Epidermal melanocyte (primary cell): ENCODE data around the gene HIRIP3.
A peak's percentile ranks its signal among the peaks of the same experiment; 100 is the strongest.
"Not testable (repeated sequence)": the region's sequence is repeated elsewhere in the genome, so short reads cannot be mapped to it uniquely, and the experiment has no call there.

ENCODE experiments used
- DNase-seq: peaks from one replicate; pipeline ENCODE4 v3.0.0; 2011; ENCODE audit warnings: low spot score; ENCODE audit not compliant: insufficient read length

The HIRIP3 gene, protein sequence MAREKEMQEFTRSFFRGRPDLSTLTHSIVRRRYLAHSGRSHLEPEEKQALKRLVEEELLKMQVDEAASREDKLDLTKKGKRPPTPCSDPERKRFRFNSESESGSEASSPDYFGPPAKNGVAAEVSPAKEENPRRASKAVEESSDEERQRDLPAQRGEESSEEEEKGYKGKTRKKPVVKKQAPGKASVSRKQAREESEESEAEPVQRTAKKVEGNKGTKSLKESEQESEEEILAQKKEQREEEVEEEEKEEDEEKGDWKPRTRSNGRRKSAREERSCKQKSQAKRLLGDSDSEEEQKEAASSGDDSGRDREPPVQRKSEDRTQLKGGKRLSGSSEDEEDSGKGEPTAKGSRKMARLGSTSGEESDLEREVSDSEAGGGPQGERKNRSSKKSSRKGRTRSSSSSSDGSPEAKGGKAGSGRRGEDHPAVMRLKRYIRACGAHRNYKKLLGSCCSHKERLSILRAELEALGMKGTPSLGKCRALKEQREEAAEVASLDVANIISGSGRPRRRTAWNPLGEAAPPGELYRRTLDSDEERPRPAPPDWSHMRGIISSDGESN

DNA sequence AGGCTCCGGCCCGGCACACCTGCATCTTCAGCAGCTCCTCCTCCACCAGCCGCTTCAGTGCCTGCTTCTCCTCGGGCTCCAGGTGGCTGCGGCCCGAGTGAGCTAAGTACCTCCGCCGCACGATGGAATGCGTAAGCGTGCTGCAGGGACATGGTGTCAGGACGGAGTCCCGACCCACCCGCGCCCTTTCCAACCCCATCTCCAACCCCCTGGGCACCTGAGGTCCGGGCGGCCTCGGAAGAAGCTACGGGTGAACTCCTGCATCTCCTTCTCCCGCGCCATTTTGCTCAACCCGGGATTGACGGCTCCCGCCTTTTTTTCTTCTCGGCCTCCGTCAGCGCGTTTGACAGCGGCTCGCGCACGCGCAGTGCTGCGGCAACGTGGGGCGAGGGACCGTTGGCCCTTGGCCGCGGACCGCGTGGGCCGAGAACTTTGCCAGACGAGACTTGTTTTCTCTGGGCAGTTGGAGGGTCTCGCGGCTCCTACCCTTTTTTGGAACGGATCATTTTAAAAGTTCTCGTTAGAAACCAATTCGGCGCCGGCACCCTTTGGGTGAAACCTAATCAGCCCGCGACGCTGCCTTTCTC lies at the start of gene HIRIP3:
TSS of gene HIRIP3 (minus strand) at position 294 of the 587 bp plus-strand sequence. CDS start at position 282, 12 bp downstream.
- DNase-seq: peak; percentile 94

DNA sequence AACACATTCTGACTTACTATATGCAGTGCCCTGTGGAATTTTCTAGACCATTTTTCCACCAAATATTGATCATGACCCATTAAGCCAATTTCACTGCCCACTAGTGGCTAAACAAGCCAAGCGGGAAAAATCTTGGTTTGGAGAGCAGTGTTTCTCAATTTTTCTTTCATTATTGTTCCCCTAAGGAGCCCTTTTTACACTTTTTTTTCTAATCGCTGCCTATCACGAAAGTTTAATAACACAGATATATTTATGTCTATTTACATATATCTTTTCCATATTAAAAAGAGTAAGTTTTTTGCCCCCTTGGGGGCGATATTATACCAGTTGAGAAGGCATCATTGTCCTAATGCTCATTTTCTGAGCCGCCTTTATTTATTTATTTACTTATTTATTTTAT lies 46.4 kb upstream of the HIRIP3 start:
- DNase-seq: no peak

DNA sequence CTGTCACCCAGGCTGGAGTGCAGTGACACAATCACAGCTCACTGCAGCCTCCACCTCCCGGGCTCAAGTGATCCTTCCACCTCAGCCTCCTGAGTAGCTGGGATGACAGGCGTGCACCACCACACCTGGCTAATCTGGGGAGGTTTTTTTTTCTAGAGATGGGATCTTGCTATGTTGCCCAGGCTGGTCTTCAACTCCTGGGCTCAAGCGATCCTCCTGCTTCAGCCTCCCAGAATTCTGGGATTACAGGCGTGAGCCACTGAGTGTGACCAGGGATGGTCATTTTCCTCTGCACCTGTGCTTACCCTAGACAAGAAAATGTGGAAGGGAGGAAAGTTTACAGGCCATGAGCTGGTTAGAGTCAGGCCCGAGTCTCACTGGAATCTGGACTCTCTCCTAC lies 45.3 kb upstream of the HIRIP3 start:
- not testable (repeated sequence) for DNase-seq

DNA sequence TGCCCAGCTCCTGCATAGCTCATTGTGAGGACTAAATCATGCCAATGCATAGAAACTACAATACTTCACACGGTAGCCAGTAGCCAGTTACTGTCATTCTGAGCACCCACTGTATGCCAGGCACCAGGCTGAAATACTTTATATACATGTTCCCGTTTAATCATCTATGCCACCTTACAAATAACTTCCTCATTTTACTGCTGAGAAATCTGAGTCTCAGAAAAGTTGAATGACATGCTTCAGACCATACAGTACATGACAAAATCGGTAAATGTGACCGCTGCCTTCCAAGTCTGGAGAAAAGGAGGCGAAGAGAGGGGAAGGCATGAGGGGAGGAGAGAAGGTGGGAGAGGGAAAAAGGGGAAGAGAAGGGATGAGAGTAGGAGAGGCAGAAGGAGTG lies 44.8 kb upstream of the HIRIP3 start:
- DNase-seq: no peak

DNA sequence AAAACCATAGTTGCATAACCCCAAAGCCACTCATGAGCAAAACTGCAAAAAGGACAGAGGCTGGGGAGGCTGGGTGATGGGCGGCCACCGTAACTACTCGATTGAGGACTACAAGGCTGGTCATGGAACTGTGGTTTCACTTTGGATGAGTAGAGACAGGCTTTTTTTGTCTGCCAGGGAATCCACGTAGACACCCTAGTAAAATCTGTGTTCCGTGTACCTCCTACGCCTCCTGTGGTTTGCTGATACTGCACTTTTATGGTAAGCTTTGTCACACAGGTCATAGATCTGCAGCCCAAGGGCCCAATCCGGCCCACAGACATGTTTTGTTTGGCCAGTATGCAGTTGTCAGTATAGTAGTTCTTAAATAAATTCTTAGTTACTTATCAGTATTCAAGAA lies 37.9 kb upstream of the HIRIP3 start:
- no peak for DNase-seq

DNA sequence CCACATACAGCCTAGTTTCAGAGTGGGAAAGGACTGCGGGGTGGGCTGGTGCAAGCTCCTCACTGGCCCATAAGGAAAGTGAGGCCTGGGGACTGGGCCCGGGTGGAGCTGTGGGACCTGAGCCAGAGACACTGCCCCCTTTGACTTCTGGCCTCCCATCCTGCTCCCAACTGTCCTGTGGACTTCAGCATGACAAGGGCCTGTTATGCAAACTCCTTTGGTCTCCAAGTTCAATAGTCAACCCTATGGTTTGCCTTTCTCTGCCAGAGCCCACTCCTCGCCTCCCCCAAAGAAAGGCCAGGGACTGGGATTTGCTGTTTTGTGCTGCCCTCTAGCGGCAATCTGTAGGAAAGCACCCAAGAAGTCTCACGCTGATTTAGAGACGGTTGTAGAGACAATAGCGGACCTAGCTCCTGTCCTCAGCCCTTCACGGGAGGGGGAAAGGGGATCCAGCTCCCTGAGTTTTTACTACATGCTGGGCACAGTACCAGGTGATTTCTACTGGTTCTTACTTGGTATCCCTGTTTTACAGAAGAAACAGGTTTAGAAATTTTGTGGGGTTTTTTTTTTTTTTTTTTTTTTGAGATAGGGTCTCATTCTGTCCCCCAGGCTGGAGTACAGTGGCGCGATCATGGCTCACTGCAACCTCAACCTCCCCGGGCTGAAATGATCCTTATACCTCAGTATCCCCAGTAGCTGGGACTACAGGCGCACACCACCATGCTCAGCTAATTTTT lies 36.8 kb upstream of the HIRIP3 start:
- peak; percentile 72 for DNase-seq

DNA sequence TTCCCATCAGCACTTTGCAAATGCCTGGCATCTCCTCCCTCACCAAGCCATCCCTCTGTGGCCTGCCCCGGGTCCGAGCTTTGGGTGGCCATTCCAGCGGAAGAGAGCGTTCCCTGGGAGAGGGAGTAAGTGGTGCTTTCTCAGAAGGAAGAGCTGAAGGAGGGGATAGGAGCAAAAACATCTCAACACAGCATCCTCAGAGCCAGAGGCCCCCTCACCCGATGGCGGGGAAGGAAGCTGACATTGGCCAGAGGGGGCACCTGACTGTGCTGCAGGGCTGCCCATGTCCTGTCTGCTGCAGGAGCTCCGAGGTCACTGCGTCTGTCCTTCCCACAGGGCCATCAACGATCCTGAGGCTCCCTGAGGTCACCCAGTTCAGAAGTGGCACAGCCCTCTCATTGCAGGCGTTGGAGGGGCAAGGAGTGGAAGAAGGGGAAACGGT lies 36.1 kb upstream of the HIRIP3 start:
- DNase-seq: no peak

DNA sequence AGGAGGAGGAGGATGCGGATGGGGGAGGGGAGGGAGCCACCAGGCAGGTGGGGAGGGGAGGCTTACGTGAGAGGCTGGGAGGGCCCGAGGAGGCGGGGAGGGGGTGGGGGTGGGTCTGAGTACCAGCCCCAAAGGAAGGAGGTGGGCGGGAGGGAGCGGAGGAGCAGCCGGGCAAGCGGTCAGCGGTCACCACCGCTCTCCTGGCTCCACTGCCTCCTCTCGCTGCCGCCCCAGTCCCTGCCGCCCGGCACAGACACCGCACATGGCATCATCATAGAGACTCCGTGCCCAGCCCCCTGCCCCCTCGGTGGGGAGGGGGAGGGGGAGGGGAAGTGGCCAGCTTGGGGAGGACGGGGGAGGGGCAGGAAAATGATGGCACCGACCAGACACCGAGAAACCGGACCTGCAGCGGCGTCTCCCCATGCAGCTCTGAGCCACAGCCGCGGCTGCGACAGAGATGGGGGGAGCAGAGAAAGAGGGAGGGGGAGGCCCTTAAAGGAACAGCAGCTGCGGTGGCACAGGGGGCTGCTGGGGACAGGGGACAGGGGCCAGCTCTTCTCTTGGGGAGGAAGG lies 35.5 kb upstream of the HIRIP3 start, which contains the start of gene TLCD3B:
TSS of gene TLCD3B (minus strand) at position 431 of the 573 bp plus-strand sequence. CDS start 744 bp downstream, outside the sequence.
- DNase-seq: no peak

DNA sequence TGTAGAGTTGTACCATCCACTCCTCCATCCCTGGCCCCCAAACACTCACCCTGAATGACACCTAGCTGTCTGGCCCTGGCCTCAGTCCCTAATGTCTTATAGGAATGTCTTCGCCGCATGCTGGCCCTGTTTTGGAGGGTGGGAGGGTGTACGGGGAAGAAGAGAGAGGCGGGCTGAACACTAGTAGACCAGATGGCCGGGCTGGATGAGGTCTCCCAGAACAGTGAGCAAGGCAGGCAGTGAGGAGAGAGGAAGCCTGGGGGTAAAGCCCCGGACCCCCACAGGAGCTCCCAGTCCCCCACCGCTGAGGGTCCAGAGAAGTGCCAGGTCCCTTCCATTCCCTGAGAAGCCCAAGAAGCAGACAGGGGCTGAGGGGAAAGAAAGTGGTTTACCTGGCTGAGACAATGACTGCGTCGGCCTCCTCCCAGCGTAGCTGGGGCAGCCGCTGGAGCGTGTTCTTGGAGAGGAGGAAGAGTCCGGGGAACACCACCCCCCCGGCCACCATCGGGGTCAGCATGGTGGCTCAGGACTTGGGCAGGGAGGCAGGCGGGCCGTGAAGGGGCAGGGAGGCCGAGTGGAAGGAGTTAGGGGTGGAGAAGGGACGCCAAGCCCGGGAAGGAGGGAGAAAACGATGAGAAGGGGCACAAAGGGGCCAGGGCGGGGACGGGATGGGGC lies 34.7 kb upstream of the HIRIP3 start:
- no peak for DNase-seq

DNA sequence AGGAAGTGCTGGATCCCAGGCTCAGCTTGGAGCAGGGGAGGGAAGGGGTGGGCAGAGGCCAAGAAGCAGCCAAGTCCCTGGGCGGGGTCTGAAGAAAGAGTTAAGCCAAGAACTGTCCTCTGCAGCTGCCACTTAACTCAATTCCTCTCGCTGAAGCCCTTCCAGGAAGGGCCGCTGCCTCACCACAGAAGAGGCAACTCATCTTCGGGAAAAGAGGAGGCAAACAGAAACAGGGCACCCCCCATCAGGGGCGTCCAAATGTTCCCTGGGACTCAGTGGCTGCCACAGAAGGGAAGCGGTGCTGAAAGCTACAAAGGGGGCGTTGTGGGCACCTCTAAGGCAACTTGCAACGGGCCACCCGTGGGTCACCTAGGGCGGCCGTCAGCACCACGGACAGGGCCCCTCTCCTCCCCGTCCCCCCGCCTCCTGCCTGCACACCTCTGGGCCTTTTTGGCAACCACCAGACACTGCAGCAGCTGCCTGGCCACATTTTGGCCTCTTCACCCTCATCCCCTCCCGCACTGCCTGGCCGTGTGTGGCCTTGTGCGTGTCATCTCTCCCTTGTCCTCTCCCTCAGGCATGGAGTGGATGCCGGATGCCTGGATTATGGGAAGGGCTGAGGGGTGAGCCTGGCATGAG lies 33.1 kb upstream of the HIRIP3 start:
- DNase-seq: no peak

DNA sequence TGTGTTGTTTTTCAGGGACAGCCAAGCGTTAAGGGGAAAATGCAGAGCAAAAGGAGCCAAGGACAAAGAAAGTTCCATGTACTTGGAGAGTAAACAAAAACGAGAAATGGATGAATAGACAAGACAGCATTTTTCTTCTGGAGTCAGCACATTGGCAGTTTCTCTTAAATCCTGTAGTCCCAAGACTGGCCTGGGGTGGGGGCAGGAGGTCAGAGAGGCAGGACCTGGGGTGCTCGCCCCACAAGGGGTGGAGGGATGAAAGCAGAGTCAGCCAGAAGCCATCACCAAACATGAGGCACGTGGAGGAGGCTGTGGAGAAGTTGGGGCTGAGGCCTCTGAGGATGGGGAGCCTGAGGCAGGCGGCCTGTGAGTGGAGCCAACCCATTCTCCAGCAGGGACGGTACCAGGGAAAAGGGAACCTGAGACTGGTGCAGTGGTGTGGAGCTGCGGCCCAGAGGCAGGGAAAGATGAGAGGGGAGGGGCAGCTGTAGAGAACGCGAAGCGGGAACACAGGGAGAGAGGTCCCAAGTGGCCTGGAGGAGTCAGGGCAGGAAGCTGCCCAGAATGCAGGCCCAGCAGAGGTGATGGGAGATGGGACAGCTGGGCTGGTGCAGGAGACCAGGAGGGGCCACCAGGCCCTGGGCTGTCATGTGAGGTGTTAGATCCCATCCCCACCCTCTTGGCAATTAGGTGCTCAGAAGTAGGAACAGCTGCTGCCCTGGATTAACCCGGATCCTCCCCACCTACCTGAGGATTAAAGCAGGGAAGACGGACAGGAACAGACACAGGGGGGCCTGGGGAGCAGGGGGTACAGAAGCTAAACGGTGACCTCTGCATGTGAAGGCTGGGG lies 32.4 kb upstream of the HIRIP3 start:
- no peak for DNase-seq

DNA sequence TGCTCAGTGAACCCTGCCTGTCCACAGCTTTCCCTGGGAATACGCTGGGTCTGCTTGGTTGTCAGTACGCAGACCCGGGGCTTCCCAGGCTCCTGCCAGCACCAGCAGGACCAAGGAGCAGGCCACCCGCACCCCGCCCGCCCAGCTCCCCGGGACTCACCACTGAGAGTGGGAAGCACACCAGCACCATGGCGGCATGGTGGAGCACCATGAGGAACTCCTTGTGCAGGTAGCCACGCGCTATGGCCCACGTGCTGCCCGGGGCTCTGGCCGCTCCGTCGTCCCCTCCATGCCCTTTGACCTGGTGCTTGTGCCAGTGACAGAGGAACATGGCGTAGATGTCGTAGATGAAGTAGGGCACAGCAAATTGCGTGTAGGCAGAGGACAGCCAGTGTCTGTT lies 31.0 kb upstream of the HIRIP3 start:
- no peak for DNase-seq

DNA sequence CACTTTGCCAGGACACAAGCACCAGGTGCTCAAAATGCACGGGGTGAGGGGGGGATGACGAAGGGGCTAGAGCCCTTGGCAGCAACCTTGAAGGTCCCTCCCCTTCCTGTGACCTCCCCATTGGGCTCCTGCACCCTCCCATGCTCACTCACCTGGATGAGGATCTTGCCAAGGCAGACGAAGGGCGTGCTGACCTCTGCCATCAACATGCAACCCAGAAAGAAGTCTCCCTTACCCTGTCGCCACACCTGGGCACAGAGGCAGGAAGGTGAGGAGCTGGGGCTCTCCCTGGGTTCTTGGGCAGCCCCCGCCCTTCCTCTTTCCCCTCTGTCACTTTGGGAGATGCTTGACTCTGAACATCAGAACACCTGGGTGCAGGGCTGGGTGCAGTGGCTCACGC lies 30.2 kb upstream of the HIRIP3 start:
- no peak for DNase-seq

DNA sequence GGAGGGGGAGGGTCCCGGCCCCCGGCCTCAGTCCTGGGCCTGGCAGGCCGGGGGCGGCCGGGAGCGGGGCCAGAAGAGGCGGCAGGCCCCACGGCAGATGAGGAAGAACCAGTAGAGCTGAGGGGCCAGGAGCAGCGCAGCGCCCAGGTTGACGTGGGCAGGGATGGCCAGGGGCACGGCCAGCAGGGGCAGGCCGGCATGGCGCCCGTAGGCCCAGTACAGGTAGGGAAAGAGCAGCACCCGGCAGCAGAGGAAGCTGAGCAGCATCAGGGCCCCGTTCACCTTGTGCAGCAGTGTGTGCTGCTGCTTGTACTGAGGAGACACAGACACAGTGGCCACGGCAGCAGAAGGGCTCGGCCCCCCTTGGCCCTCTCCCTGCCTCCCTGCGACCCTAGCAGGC lies 29.7 kb upstream of the HIRIP3 start:
- DNase-seq: no peak

DNA sequence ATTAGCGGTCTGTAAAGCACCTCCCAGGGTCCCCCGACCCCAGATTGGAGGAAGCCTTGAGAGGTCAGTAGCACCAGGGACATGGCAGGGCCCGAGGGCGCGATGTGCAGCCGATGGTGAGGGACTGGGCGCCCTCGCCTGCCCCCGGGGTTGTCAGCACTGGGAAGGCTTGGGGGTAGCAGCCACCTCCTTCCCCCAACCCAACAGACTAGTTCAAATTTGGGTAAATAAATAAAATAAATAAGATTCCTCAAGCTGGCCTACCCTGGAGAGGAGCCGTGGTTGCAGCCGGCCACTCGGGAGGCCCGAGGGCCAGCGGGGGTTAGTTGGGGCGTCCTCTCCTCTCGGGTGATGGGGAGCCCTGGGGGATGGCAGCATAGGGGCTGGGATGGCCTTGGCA lies 29.0 kb upstream of the HIRIP3 start:
- no peak for DNase-seq

DNA sequence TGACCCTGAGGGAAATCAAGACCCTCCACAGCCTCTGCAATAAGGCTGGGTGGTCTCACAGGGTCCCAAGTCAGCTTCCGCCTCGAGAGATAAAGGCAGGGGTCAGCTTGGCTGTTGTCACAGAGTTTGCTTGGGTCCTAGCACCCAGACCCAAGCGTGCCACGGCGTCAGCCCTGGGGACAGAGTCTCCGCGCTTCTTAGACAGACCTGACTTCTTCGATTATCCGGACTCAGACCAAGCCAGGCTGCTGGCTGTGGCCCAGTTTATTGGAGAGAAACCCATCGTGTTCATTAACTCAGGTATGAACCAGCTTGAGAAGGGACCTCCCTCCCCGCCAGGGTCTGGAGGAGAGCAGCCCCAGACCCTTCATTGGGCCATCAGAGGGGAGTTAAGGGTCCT lies 28.2 kb upstream of the HIRIP3 start:
- no peak for DNase-seq

DNA sequence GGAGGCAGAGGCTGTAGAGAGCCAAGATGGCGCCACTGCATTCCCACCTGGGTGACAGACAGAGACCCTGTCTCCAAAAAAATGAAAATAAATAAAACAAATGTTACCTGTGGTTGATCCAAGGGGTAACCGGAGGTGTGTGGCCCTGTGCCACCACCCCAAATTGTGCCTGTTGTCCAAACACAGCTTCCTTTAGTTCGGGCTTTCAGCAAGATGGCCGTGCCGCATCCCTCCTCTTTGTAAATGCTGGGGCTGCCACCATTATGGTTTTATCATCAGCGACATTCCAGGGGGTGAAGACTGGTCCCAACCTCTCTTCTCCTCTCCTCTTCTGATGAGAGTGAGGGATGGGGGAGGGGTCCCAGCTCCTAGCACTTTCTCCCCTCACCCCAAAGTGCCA lies 27.5 kb upstream of the HIRIP3 start, which contains the start of gene C16orf92:
TSS of gene C16orf92 (plus strand) at position 312 of the 400 bp plus-strand sequence. CDS start 143 bp downstream, outside the sequence.
- DNase-seq: no peak

DNA sequence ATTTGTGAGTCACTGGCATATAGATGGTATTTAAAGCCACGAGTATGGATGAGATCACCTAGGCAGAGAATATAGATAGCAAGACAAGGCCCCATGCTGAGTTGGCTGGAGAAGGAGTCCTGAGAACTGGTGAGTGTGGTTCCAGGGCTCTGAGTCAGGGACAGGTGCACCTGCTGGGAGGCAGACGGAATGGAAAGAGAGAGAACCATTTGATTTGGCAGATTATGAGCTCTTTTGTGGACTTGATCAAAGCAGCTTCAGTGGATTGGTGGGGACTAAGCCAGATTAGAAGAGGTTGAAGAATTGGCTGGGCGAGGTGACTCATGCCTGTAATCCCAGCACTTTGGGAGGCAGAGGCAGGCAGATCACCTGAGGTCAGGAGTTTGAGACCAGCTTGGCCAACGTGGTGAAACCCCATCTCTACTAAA lies 23.3 kb upstream of the HIRIP3 start:
- no peak for DNase-seq

DNA sequence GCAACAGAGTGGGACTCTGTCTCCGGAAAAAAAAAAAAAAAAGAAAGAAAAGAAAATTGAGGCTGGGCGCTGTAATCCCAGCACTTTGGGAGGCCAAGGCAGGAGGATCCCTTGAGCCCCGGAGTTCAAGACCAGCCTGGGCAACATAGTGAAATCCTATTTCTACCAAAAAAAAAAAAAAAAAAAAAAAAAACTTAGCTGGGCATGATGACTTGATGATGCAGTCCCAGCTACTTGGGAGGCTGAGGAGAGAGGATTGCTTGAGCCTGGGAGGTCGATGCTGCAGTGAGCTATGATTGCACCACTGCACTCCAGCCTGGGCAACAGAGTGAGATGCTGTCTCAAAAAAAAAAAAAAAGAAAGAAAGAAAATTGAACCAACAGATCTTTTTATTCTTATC lies 22.5 kb upstream of the HIRIP3 start:
- not testable (repeated sequence) for DNase-seq
